Endothelial cell of umbilical vein (primary cell): ENCODE results near the gene APOBEC3C. TPM values are rescaled to one million over a fixed set of nuclear protein-coding genes. Genes with fewer than 3 reads are reported as not detected.

Experiments
- BruUV-seq: library from RNA; stranded (reverse); fragments of 400-500 nt; replicated peaks from 2 replicates; lab custom pipeline; 2021; lab: Mats Ljungman, UMichigan
- CTCF ChIA-PET: fragments of 300-600, 350-600 bp; sonication (Branson Sonifier 250); formaldehyde crosslinking; loops from one replicate; lab custom pipeline; 2021; ENCODE audit warnings: antibody characterized with exemption, inconsistent platforms; lab: Charles Lee
- POLR2A ChIA-PET: fragments of 300-600, 350-600 bp; sonication (Branson Sonifier 250); formaldehyde crosslinking; loops from one replicate; lab custom pipeline; 2021; ENCODE audit warnings: antibody characterized with exemption, inconsistent platforms; lab: Charles Lee
- DNase-seq: peaks from one replicate; pipeline ENCODE4 v3.0.0-alpha.2; 2011; ENCODE audit warnings: low read depth, low spot score
- FAIRE-seq: peaks from 2 replicates; lab custom pipeline; 2011; peaks lifted over from hg19 to GRCh38; lab: Jason Lieb, UNC
- H2AFZ ChIP-seq: 2 replicates; pipeline ENCODE4 v1.6.0; 2012; ENCODE audit warnings: low read depth, low read length, control low read depth, inconsistent platforms
- H3K27ac ChIP-seq: 2 replicates; pipeline ENCODE4 v1.5.1; 2011; ENCODE audit warnings: low read depth, mild to moderate bottlenecking, control low read depth, low read length, moderate library complexity; ENCODE audit not compliant: insufficient read depth
- H3K27me3 ChIP-seq, 2 experiments: 2 replicates each; pipeline versions ENCODE4 v1.6.0 to v1.6.1; 2011; ENCODE audit warnings: low read length in 2 of 2, mixed read lengths in 1 of 2; ENCODE audit not compliant: control insufficient read depth in 2 of 2, insufficient read depth in 2 of 2
- H3K36me3 ChIP-seq, 2 experiments: 2 replicates in 1 of 2; 3 replicates in 1 of 2; pipeline ENCODE4 v1.5.1; 2011; ENCODE audit warnings: low read length in 2 of 2, mild to moderate bottlenecking in 1 of 2, moderate library complexity in 1 of 2; ENCODE audit not compliant: control insufficient read depth in 2 of 2, insufficient read depth in 2 of 2; ENCODE audit errors: extremely low read depth in 1 of 2
- H3K4me1 ChIP-seq: 3 replicates; pipeline ENCODE4 v1.5.1; 2011; ENCODE audit warnings: mild to moderate bottlenecking, low read length; ENCODE audit not compliant: control insufficient read depth, insufficient read depth; ENCODE audit errors: extremely low read depth
- H3K4me2 ChIP-seq: 2 replicates; pipeline ENCODE4 v1.6.1; 2011; ENCODE audit warnings: low read length, control low read depth, mixed read lengths; ENCODE audit not compliant: insufficient read depth
- H3K4me3 ChIP-seq, 3 experiments: fragments of 200-600 bp in 1 of 3; sonication (generic), shearing (Covaris generic) in 1 of 3; replicated peaks in 1 of 3; 2 replicates each; pipeline ENCODE4 v1.5.1; 2011 to 2016; ENCODE audit warnings: control low read depth in 3 of 3, low read length in 3 of 3, mild to moderate bottlenecking in 2 of 3, inconsistent platforms in 1 of 3, low read depth in 1 of 3, moderate library complexity in 1 of 3; ENCODE audit not compliant: insufficient read depth in 1 of 3
- H3K79me2 ChIP-seq: 2 replicates; pipeline ENCODE4 v1.6.0; 2012; ENCODE audit warnings: low read length, inconsistent platforms; ENCODE audit not compliant: control insufficient read depth, insufficient read depth
- H3K9ac ChIP-seq: replicated peaks from 2 replicates; pipeline ENCODE3; 2011; ENCODE audit warnings: low read length, control low read depth; ENCODE audit not compliant: insufficient read depth; ENCODE audit errors: extremely low read depth
- H3K9me1 ChIP-seq: replicated peaks from 3 replicates; pipeline ENCODE4 v1.6.0; 2011; ENCODE audit warnings: mild to moderate bottlenecking, low read length; ENCODE audit not compliant: control insufficient read depth, insufficient read depth; ENCODE audit errors: extremely low read depth
- H3K9me3 ChIP-seq: replicated peaks from 2 replicates; pipeline ENCODE4 v1.5.1; 2012; ENCODE audit warnings: low read length, inconsistent platforms; ENCODE audit not compliant: control insufficient read depth, insufficient read depth
- H4K20me1 ChIP-seq: replicated peaks from 2 replicates; pipeline ENCODE3; 2011; ENCODE audit warnings: mild to moderate bottlenecking, low read length; ENCODE audit not compliant: control insufficient read depth, insufficient read depth; ENCODE audit errors: extremely low read depth
- CTCF ChIP-seq, 2 donors: IDR thresholded peaks; 1 replicate in 1 of 2; 2 replicates in 1 of 2; pipeline ENCODE4 v1.5.1; 2011; ENCODE audit warnings: low read length in 2 of 2, mild to moderate bottlenecking in 2 of 2, moderate library complexity in 2 of 2, control low read depth in 1 of 2, inconsistent platforms in 1 of 2, low read depth in 1 of 2; ENCODE audit not compliant: insufficient read depth in 1 of 2; ENCODE audit errors: extremely low read depth in 1 of 2
- FOS ChIP-seq: IDR thresholded peaks from 2 replicates; pipeline ENCODE4 v1.6.1; 2011; ENCODE audit warnings: mild to moderate bottlenecking, low read length, moderate library complexity, borderline replicate concordance; ENCODE audit not compliant: insufficient read depth
- dilution Hi-C: fragments of 300-500 bp; cut with MboI; formaldehyde crosslinking; loops from one replicate; pipeline ENCODE4 v1.15.0; 2019; ENCODE audit warnings: low sequenced_read_pairs; ENCODE audit not compliant: extremely low pct_ligation_motif_present
- intact Hi-C: fragments of 100-400 bp; cut with micrococcal nuclease; formaldehyde crosslinking; loops from one replicate; pipeline ENCODE4 v1.10.0; 2022
- polyA plus RNA-seq, 4 experiments: library from polyadenylated mRNA; depleted of rRNA in 3 of 4; stranded (reverse) in 3 of 4; unstranded in 1 of 4; fragments of >200 nt; gene quantifications; 2 replicates each; pipeline versions ENCODE4 v1.2.1 to v1.2.3, GENCODE V29; 2011 to 2012; ENCODE audit warnings: missing spikeins in 1 of 4
- total RNA-seq: library from RNA; stranded (reverse); gene quantifications from 2 replicates; pipeline ENCODE4 v1.2.3, GENCODE V29; 2021

Gene APOBEC3C
- total and polyA plus RNA-seq, 2 donors (not counting 3 experiments of a cell fraction or from before 2014, with no cell fraction given), result 7.6 to 10.6 TPM

- ChIA-PET POLR2A (no interaction called here), CTCF (interaction anchor here (0.8 to 2.7 kb wide), 7 partner anchors 7 to 212 kb away, joined by 4 to 9 read pairs (median 5); no protein-coding TSS in a partner anchor)
- H4K20me1 ChIP-seq, result no peaks in the 10 kb centered on the region
- no peaks in the 10 kb centered on the region for H3K79me2 ChIP-seq
- no peak for TF ChIP-seq FOS
- TF ChIP-seq CTCF (IDR thresholded peaks at IDR 0.05; ENCODE audit: extremely low read depth in 1 of 2, insufficient read depth in 1 of 2, low read depth in 1 of 2, low read length in 2 of 2), result peak in 1 of 2 donors; percentile 15
- no peaks in the 10 kb centered on the region for H3K9me3 ChIP-seq
- no peak for DNase-seq
- no peak overlapping the region for H3K27ac ChIP-seq
- peak overlapping the region in 1 of 3 experiments; percentile 28 for H3K4me3 ChIP-seq
- BruUV-seq, result no TSS peak
- peak overlapping the region; percentile 73 for H2AFZ ChIP-seq
- H3K4me1 ChIP-seq, result peaks cover 2% of the 10 kb centered on the region
- no peaks in the 10 kb centered on the region for H3K9me1 ChIP-seq
- dilution Hi-C loops, result no loop called here
- intact Hi-C loops, result loop anchor here (10.0 kb wide), 1 partner anchor 56 kb away; no protein-coding TSS in a partner anchor
- no peak overlapping the region for H3K9ac ChIP-seq
- H3K27me3 ChIP-seq, result no peaks in the 10 kb centered on the region
- no peaks in the 10 kb centered on the region for H3K36me3 ChIP-seq
- no peak overlapping the region for H3K4me2 ChIP-seq
- FAIRE-seq, result no peak
Observed at GRCh38 chr22:38981005-38981991, 32.8 kb upstream of the APOBEC3C start.
